Suppressor macrophage treated with lipopolysaccharide for 4 hours (primary cell): ENCODE measurements around the gene CYP2W1.
A peak's percentile ranks its signal among the peaks of the same experiment; 100 is the strongest.
"Not testable (repeated sequence)": the region's sequence is repeated elsewhere in the genome, so short reads cannot be mapped to it uniquely, and the experiment has no call there.

Source experiments
- DNase-seq: peaks from one replicate; pipeline ENCODE4 v3.0.0-alpha.2; 2020

The CYP2W1 gene

DNA sequence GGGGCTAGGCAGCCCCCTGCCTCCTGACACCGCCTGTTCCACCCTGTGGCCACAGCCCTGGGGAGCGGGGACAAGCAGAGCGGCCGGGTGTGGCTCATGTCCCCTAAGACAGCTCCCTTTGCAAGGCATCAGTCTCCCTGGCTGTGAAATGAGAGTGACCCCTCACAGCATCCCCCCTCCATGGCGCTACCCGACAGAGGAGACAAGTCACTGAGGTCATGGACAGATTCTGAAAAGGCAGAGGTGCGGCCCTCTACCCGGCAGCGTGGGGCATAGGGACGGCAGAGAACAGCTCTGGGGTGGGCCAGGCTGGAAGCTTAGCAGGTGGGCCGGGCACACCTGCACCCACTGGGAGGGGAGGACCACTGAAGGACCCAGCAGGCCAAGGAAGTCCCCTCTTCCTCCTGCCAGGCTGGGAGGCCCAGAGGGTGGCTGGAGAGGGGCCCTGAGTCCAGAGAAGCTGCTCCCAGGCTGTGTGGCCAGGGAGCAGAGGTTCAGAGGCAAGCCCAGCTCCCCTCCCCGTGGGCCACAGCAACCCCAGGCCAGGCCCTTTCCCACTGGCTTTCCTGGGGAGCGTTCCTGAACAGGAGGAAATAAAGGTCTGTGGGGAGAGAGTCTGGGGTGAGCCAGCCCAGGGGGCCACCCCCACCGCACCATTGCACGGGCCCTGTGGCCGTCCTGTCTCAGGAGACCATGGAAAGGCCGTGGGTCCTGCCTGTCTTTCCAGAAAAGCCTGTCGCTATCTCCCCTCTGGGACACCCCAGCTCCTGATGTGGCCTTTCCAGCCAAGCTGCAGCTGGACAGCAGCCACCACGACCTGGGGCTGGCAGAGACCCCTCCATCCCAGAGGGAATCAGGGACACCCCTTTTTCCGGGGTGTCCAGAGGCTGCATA lies 30.2 kb upstream of the CYP2W1 start:
- no peak for DNase-seq

DNA sequence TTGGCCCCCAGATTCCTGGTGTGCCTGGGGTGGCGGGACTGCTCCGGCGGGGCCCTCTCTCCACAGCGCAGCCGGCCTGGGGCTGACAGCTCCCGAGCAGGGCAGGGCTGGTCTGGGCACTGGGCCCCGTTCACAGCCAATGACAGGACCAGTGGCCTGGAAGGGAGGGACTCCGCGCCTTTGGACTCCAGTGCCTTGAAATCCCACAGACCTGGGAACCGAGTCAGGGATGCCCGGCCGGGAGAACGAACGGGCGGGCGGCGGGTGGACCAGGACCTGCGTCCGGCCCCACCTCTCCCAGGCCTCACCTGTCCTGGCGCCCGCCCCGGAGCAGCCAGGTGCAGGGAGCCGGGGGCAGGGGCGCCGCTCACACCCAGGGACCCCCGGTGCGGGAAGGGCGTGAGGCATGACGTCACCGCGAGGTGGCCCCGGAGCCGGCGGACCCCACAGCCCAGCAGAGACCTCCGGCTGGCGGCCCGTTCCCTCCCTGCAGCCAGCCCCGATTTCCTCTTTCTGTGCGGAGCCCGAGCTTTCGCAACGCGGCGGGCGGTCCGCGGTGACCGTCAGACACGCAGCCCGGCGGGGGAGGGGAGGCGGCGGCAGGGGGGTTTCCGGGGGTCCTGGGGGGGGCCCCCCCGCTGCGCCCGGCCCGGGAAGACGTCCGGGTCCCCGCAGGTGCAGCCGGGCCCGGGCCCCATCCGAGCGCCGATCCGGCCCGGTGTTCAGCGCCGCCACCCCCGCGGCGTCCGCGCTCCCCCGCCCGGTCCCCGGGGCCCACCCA lies 29.2 kb upstream of the CYP2W1 start:
- peak; percentile 79 for DNase-seq

DNA sequence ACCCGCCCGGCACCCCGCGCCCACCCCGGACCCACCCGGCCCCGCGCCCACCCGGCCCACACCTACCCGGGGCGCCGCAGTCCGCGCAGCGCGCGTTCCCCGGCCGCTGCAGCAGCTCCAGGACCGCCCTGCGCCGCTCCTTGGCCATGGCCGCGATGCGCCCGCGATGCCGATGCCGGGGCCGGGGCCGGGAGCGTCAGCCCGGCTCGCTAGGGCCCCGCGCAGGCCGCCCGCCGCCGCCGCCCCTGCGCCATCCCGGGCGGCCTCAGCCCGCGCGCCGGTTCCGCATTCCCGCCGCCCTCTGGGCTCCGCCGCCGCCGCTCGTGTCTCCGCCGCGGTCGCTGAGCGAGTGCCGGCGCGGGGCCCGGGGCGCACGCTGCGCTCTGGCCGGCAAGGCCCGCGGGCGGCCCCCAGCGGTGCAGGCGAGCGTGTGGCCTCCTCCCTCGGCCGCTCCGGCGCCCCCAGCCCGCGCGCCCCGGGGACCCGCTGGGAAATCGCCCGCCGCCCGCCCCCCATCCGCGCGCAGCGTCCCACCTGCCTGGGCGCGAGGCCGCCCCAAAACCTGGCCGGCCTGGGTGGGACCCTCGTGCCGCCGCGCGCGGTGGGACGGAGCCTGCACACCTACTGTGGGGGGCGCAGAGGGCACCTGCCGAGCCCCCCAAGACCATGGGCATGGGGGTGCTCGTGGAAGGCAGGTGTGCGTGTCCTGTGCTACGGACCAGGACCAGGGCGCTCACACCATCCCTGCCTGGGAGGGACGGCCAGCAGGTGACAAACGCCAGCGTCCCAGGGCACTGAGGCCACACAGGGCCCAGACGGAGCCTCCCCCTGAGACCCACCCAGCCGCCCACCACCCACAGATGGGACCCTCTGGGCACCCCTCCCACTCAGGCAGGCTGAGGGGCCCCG lies 28.4 kb upstream of the CYP2W1 start, which contains the start of gene ADAP1:
ADAP1 (minus strand) TSS at position 351 of the 909 bp plus-strand sequence; CDS start at position 148, 203 bp downstream.
- peak; percentile 86 for DNase-seq

DNA sequence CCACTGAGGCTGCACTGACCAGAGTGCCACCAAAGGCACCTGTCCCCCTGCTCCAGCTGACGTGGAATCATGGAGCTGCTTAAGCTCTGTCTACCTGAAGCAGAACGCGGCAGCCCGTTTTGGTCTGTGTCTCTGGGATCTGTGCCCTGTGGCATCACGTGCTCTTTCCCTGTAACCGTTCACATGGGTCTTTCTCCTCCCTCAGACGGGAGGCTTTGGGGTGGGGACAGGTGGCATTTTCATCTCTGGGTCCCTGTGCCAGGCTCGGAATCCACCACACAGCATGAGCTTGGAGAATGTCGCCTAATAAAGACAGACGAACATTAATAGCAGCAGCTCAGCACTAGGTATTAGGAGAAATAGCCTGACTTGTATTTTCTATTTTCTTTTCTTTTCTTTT lies 26.9 kb upstream of the CYP2W1 start:
- DNase-seq = no peak

DNA sequence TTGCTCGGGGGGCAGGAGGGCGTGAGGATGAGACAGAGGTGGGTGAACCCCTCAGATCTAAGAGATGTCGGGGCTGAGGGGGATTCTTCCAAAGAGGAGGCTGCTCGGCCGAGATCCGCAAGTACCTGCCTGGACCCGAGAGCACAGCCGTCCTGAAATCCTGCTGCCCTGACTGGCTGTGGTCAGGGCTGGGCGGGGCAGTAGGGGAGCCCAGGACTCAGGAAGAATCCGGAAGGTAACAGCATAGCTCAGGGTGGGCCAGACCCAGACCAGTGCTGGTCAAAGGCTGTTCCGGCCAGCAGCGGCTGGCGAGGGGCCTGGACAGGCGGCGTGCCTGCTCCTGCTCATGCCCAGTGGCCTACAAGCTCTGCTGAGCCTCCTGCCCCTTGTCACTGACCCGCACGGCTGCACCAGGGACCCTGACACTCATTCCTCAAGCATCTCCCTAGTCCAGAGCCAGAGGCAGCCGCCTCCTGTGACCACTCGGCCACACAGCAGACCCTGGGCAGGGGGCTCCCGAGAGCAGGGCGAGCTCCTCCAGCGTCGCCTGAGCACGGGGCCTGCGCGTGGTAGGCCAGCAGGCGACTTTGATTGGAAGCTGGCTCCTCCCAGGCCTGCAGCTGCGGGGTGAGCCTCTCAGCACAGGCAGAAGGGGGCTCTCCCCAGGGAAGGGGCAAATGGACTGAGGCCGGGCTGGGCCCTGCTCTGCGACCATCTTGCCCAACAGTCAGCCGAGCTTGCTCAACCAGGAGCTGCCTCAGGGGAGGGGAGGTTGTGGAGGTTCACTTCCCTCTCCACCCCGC lies 25.4 kb upstream of the CYP2W1 start:
- peak; percentile 85 for DNase-seq

DNA sequence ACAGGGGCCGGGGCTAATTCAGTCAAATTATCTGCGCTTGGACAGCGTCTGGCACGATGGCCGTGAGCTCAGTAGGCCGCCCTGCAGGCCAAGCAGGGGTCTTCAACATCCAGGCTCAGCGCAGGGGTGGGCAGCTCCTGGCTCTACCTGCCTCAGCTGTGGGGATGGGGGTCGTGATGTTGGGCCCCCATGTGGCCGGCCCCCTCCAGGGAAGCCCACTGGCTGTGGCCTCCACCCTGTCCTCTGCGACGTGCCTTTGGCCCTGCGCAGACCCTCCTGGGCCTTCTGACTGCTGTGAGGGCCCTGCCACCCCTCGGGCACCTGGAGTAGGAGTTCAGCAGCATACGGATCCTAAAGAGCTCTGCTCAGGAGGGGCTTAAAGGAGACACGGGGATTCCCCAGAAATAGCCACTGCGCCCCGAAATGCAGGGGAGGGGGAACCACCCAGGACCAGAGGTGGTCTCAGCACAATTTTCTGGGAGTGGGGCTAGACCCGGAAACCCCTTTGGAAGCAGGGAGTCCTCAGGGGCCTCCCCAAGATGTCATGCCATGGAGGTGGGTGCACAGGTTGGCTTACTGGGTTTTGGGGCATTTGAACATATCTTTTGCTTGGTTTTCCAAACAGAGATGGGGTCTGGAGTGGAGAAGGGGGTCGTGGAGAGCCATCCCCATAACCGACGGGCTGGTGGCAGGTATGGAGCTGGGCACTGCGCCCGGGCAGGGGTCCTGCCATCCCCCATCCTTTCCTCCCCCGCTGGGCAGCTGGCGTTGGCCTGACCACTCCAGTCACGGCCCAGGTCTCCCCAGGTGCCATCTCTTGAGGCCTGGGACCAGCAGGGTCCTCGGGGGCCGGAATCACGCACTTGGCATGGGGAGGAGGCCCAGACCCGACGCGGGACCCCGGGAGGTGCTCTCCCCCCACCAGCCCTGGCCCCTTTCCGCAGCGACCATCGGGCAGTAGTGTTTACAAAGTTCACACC lies 24.5 kb upstream of the CYP2W1 start:
- no peak for DNase-seq

DNA sequence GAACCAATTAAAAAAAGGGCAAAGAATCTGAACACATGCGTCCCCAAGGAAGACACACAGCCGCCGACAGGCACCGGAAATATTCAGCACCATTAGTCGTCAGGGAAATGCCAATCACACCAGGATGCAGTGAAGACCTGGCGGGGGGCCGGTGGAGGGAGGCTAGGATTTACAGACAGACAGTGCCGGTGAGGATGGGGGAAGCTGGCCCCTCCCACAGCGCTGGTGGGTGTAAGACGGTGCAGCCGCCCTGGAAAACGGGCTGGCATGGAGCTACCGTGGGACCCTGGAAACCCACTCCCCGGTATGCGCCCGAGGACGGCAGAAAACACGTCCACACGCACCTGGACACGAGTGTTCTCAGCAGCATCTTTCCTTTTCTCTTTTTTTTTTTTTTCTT lies 23.7 kb upstream of the CYP2W1 start:
- DNase-seq = no peak

DNA sequence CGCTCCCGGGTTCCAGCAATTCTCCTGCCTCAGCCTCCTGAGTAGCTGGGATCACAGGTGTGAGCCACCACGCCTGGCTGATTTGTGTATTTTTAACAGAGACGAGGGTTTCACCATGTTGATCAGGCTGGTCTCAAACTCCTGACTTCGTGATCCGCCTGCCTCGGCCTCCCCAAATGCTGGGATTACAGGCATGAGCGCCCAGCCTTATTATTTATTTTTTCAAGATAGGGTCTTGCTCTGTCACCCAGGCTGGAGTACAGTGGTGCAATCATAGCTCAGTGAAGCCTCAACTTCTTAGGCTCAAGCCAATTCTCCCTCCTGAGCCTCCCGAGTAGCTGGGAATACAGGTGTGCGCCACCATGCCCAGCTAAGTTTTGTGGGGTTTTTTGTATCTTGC lies 23.2 kb upstream of the CYP2W1 start:
- DNase-seq = not testable (repeated sequence)

DNA sequence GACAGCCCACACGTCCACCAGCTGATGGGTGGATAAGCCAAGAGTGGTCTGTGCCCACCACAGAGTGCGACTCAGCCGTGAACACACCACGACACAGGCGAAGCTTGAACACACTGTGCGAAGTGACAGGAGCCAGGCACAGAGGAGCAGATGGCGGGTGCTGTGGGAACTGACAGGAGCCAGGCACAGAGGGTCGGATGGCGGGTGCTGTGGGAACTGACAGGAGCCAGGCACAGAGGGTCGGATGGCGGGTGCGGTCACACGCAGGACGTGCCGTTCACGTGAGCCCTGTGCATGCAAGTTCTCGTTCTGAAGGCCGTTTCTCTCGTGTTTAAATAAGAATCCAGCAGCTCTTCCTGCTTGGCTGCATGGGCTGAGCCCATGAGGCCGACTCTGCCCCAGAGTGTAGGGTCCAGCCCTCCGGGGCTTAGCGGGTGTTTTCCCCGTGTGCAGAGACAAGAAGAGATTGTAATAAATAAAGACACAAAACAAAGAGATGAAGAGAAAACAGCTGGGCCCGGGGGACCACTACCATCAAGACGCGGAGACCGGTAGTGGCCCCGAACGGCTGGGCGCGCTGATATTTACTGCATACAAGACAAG lies 22.6 kb upstream of the CYP2W1 start:
- no peak for DNase-seq

DNA sequence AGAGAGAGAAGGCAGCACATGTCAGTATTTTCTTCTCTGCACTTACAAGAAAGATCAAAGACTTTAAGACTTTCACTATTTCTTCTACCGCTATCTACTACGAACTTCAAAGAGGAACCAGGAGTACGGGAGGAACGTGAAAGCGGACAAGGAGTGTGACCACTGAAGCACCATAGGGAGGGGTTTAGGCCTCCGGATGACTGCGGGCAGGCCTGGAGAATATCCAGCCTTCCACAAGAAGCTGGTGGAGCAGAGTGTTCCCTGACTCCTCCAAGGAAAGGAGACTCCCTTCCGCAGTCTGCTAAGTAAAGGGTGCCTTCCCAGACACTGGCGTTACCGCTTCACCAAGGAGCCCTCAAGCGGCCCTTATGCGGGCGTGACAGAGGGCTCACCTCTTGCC lies 22.0 kb upstream of the CYP2W1 start:
- DNase-seq = not testable (repeated sequence)

DNA sequence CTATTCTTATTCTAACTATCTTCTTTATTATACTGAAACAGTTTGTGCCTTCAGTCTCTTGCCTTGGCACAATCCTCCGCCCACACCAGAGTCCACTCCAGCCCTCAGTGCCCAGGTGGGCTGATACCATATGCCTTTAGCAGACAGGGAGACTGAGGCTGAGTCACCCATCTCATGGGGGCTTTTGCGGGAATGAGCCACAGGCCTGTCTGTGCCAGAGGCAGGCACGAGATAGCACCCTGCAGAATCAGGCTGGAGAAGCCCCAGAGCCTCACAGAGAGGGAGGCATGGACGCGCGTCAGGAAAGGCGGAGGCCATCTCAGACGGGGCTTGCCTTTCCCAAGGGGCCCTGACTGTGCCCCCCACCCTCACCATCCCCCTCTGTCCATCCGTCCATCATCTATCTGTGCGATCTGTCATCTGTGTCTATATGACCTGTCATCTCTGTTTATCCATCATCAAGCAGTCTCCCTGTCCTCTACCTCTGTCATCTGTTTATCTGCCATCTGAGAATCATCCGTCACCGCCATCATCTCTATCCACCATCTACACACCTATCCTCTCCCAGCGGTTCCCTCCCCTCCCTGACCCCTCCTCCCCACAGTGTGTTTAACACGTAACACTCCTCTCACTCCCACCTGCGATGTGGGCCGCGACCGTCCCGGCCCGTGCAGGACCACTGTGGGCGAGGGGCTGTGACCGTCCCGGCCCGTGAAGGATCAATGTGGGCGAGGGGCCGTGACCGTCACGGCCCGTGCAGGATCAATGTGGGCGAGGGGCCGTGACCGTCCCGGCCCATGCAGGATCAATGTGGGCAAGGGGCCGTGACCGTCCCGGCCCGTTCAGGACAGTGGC lies 21.2 kb upstream of the CYP2W1 start:
- no peak for DNase-seq

DNA sequence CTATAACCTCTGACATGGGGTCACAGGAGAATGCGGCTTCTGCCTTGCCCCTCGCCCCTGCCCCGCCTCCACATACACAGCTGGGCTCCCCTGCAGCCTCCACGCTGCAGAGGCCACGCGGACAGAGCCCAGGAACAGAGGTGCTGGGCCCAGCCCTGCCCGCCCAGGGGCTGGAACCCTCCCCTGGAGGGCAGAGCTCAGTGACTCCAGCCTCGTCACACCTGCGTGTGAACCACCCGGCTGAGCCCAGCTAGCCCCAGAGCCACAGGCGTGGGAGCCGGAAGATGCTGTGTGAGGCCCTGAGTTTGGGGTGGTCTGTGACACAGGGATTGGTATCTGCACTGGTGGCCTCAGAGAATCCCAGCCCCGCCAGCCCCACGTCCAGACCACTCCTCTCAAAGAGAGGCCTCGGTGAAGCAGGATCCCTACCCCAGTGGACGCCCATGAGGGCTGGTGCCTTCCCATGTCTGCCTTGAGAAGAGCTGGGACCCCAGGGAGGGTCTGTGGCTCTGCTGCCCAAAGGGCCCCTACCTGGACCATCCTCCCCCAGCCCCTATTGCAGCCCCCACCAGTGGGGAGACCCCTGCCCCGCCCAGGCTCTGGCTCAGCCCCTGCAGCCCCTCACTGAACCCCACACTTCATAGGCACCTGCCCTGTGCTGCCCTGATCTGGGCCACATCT lies 20.4 kb upstream of the CYP2W1 start:
- DNase-seq = no peak

DNA sequence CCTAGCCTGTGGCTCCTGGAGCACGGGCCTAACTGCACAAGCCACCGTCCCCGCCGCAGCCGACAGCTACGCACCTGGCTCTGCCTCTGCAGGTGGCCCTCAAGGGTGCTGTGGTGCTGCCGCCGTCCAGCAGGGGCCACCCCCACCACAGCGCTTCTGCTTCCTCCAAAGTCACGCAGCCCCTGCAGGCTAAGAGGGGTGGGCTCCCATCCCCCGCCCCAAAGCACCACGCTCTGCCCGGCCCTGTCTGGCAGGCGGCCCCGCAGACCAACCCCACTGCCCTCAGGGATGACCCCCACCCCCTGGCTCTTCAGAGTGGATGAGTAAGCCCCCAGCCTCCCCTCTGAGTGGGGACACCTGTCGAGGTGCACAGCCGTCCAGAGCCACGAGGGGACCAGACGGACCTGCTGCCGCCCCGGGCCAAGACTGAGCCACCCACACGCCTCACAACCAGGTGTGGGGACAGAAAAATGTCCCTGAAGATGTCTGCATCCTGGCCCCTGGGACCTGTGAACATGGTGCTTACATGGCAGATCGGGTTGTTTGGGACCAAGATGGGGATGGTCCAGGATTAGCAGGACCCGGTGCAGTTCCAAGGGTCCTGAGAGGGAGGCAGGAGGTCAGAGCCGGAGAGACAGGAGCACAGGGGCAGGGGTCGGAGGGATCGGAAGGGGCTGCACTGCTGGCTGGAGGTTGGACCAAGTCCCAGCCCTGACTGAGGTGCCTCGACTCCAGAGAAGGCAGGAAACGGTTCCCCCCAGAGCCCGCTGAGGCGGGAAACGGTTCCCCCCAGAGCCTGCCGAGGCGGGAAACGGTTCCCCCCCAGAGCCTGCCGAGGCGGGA lies 19.5 kb upstream of the CYP2W1 start:
- no peak for DNase-seq

DNA sequence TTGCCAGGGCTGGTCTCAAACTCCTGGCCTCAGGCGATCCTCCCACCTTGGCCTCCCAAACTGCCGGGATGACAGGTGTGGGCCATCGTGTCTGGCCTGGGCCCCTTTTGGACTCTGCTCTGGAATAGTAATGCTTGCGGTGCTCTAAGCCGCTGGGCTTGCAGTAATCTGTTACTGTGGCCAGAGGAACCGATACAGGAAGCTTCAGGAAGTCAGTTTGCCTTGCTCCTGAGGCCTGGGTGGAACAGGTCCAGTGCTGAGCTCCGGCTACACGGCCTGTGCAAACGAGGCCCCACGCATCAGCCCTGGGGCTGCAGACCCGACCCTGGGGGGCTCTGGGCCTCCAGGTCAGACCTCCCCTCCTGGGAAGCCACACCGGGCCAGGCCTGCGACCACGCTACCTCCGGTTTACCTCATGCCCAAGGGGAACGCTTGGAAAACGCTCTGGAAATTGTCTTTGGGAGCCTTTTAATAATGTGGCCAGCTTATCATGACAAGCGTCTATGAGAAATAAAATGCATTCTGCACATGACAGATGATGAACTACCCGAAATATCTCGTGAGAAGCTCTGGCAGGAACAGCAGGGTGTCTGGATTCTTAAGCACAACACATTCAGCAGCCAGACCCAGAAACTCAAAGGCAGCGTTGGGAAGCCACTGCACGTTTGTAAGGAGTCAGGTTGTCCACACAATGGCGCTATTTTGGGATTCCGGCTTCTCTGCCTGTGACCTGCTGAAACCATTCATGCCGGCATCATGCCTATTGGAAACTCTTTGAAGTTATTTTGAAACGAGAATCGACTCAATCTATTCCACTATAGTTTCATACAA lies 18.4 kb upstream of the CYP2W1 start:
- peak; percentile 63 for DNase-seq

DNA sequence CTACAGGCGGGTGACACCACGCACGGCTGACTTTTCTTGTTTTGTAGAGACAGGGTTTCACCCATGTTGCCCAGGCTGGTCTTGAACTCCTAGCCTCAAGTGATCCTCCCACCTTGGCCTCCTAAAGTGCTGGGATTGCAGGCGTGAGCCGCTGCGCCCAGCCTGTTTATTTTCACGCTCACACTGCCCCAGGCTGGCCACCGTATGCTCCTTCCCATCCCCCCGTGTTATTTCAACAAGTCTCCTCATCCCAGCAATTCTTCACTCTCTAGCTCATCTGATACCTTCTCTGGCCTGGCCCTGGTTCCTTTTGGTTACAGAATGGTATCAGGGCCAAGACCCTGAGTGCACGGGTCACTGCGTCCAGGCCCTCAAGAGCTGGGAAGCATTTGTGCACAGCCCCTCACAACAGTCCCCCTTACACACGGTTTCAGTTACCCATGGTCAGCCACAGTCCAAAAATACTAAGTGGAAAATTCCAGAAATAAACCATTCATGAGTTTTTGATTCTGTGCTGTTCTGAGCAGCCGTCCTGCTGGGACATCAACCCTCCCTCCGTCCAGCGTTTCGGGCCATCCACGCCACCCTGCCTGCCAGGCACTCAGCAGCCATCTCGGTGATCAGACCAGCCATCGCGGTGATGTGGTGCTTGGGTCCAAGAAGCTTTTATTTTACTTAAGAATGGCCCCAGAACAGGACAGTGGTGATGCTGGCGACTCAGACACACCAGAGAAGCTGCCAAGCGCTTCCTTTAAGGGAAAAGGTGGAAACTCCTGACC lies 16.5 kb upstream of the CYP2W1 start:
- no peak for DNase-seq
